ENCODE results near the gene PRDM2.

Gene PRDM2

GRCh38 chr1:13766592-13767564 lies 66.9 kb downstream of the PRDM2 start:
- no peak overlapping the region for H3K27ac ChIP-seq (ENCODE audit: low read depth, low read length)
- H3K4me1 ChIP-seq (ENCODE audit: control insufficient read depth, insufficient read depth, low read length), result peaks cover 32% of the 10 kb centered on the region
- no peaks in the 10 kb centered on the region for H3K27me3 ChIP-seq (ENCODE audit: control insufficient read depth, insufficient read depth, low read length)
- no peaks in the 10 kb centered on the region for H3K9me3 ChIP-seq (ENCODE audit: control insufficient read depth, insufficient read depth, low read depth, low read length)
- no peaks in the 10 kb centered on the region for H3K36me3 ChIP-seq (ENCODE audit: control insufficient read depth, insufficient read depth, low read length)
- H3K4me3 ChIP-seq (ENCODE audit: low read depth, low read length), result no peak overlapping the region
- H3K9ac ChIP-seq (ENCODE audit: low read length), result no peak overlapping the region

- H3K36me3 ChIP-seq (ENCODE audit: control insufficient read depth, insufficient read depth, low read length), result peaks cover 5% of the 10 kb centered on the region; the same call in 1 of the 2 replicates
- H3K27ac ChIP-seq (ENCODE audit: low read depth, low read length), result no peak overlapping the region
- no peak overlapping the region for H3K4me3 ChIP-seq (ENCODE audit: low read depth, low read length)
- H3K9ac ChIP-seq (ENCODE audit: low read length), result no peak overlapping the region
- H3K27me3 ChIP-seq (ENCODE audit: control insufficient read depth, insufficient read depth, low read length), result no peaks in the 10 kb centered on the region
- no peaks in the 10 kb centered on the region for H3K9me3 ChIP-seq (ENCODE audit: control insufficient read depth, insufficient read depth, low read depth, low read length)
- H3K4me1 ChIP-seq (ENCODE audit: control insufficient read depth, insufficient read depth, low read length), result peaks cover 10% of the 10 kb centered on the region
Measured at GRCh38 chr1:13769212-13769611, 69.2 kb downstream of the PRDM2 start.

- Histone ChIP-seq H3K27ac (ENCODE audit: low read depth, low read length) (no peak overlapping the region), H3K27me3 (ENCODE audit: control insufficient read depth, insufficient read depth, low read length) (no peaks in the 10 kb centered on the region), H3K4me3 (ENCODE audit: low read depth, low read length) (no peak overlapping the region), H3K9me3 (ENCODE audit: control insufficient read depth, insufficient read depth, low read depth, low read length) (no peaks in the 10 kb centered on the region), H3K36me3 (ENCODE audit: control insufficient read depth, insufficient read depth, low read length) (peaks cover 8% of the 10 kb centered on the region; the same call in 1 of the 2 replicates), H3K4me1 (ENCODE audit: control insufficient read depth, insufficient read depth, low read length) (peaks cover 4% of the 10 kb centered on the region), H3K9ac (ENCODE audit: low read length) (no peak overlapping the region)
Measured at GRCh38 chr1:13769830-13770229, 69.8 kb downstream of the PRDM2 start.

GRCh38 chr1:13770743-13771142 lies 70.8 kb downstream of the PRDM2 start:
- H3K27ac ChIP-seq (ENCODE audit: low read depth, low read length), result no peak overlapping the region
- no peaks in the 10 kb centered on the region for H3K27me3 ChIP-seq (ENCODE audit: control insufficient read depth, insufficient read depth, low read length)
- H3K4me1 ChIP-seq (ENCODE audit: control insufficient read depth, insufficient read depth, low read length), result no peaks in the 10 kb centered on the region
- peaks cover 11% of the 10 kb centered on the region; the same call in 1 of the 2 replicates for H3K36me3 ChIP-seq (ENCODE audit: control insufficient read depth, insufficient read depth, low read length)
- H3K9ac ChIP-seq (ENCODE audit: low read length), result no peak overlapping the region
- no peak overlapping the region for H3K4me3 ChIP-seq (ENCODE audit: low read depth, low read length)
- H3K9me3 ChIP-seq (ENCODE audit: control insufficient read depth, insufficient read depth, low read depth, low read length), result no peaks in the 10 kb centered on the region

- H3K4me1 ChIP-seq (ENCODE audit: control insufficient read depth, insufficient read depth, low read length), result no peaks in the 10 kb centered on the region
Measured at GRCh38 chr1:13771745-13772144, 71.8 kb downstream of the PRDM2 start.

GRCh38 chr1:13772271-13772670 lies 72.3 kb downstream of the PRDM2 start:
- H3K27ac ChIP-seq (ENCODE audit: low read depth, low read length), result no peak overlapping the region
- peaks cover 23% of the 10 kb centered on the region for H3K36me3 ChIP-seq (ENCODE audit: control insufficient read depth, insufficient read depth, low read length)

More at GRCh38 chr1:13771745-13772144, 71.8 kb downstream of the PRDM2 start:
- Histone ChIP-seq H3K9ac (ENCODE audit: low read length) (no peak overlapping the region), H3K27ac (ENCODE audit: low read depth, low read length) (no peak overlapping the region), H3K9me3 (ENCODE audit: control insufficient read depth, insufficient read depth, low read depth, low read length) (no peaks in the 10 kb centered on the region), H3K27me3 (ENCODE audit: control insufficient read depth, insufficient read depth, low read length) (no peaks in the 10 kb centered on the region), H3K36me3 (ENCODE audit: control insufficient read depth, insufficient read depth, low read length) (peaks cover 18% of the 10 kb centered on the region; the same call in 1 of the 2 replicates), H3K4me3 (ENCODE audit: low read depth, low read length) (no peak overlapping the region)

GRCh38 chr1:13774121-13774520 lies 74.1 kb downstream of the PRDM2 start:
- Histone ChIP-seq H3K4me1 (ENCODE audit: control insufficient read depth, insufficient read depth, low read length) (no peaks in the 10 kb centered on the region), H3K27me3 (ENCODE audit: control insufficient read depth, insufficient read depth, low read length) (no peaks in the 10 kb centered on the region), H3K27ac (ENCODE audit: low read depth, low read length) (no peak overlapping the region), H3K9ac (ENCODE audit: low read length) (no peak overlapping the region), H3K4me3 (ENCODE audit: low read depth, low read length) (no peak overlapping the region), H3K36me3 (ENCODE audit: control insufficient read depth, insufficient read depth, low read length) (peaks cover 41% of the 10 kb centered on the region), H3K9me3 (ENCODE audit: control insufficient read depth, insufficient read depth, low read depth, low read length) (no peaks in the 10 kb centered on the region)

More at GRCh38 chr1:13772271-13772670, 72.3 kb downstream of the PRDM2 start:
- Histone ChIP-seq H3K9ac (ENCODE audit: low read length) (no peak overlapping the region), H3K4me3 (ENCODE audit: low read depth, low read length) (no peak overlapping the region), H3K9me3 (ENCODE audit: control insufficient read depth, insufficient read depth, low read depth, low read length) (no peaks in the 10 kb centered on the region), H3K4me1 (ENCODE audit: control insufficient read depth, insufficient read depth, low read length) (no peaks in the 10 kb centered on the region), H3K27me3 (ENCODE audit: control insufficient read depth, insufficient read depth, low read length) (no peaks in the 10 kb centered on the region)

GRCh38 chr1:13775459-13775858 lies 75.5 kb downstream of the PRDM2 start:
- Histone ChIP-seq H3K9ac (ENCODE audit: low read length) (no peak overlapping the region), H3K4me1 (ENCODE audit: control insufficient read depth, insufficient read depth, low read length) (no peaks in the 10 kb centered on the region), H3K27me3 (ENCODE audit: control insufficient read depth, insufficient read depth, low read length) (no peaks in the 10 kb centered on the region), H3K36me3 (ENCODE audit: control insufficient read depth, insufficient read depth, low read length) (peaks cover 54% of the 10 kb centered on the region), H3K27ac (ENCODE audit: low read depth, low read length) (no peak overlapping the region), H3K4me3 (ENCODE audit: low read depth, low read length) (no peak overlapping the region), H3K9me3 (ENCODE audit: control insufficient read depth, insufficient read depth, low read depth, low read length) (no peaks in the 10 kb centered on the region)

GRCh38 chr1:13775916-13776315 lies 75.9 kb downstream of the PRDM2 start:
- Histone ChIP-seq H3K27me3 (ENCODE audit: control insufficient read depth, insufficient read depth, low read length) (no peaks in the 10 kb centered on the region), H3K4me3 (ENCODE audit: low read depth, low read length) (no peak overlapping the region), H3K27ac (ENCODE audit: low read depth, low read length) (no peak overlapping the region), H3K4me1 (ENCODE audit: control insufficient read depth, insufficient read depth, low read length) (no peaks in the 10 kb centered on the region), H3K36me3 (ENCODE audit: control insufficient read depth, insufficient read depth, low read length) (peaks cover 55% of the 10 kb centered on the region), H3K9ac (ENCODE audit: low read length) (no peak overlapping the region), H3K9me3 (ENCODE audit: control insufficient read depth, insufficient read depth, low read depth, low read length) (no peaks in the 10 kb centered on the region)

- no peak overlapping the region for H3K9ac ChIP-seq (ENCODE audit: low read length)
- no peaks in the 10 kb centered on the region for H3K9me3 ChIP-seq (ENCODE audit: control insufficient read depth, insufficient read depth, low read depth, low read length)
- H3K36me3 ChIP-seq (ENCODE audit: control insufficient read depth, insufficient read depth, low read length), result peaks cover 60% of the 10 kb centered on the region
- H3K4me3 ChIP-seq (ENCODE audit: low read depth, low read length), result no peak overlapping the region
- H3K27me3 ChIP-seq (ENCODE audit: control insufficient read depth, insufficient read depth, low read length), result no peaks in the 10 kb centered on the region
- no peak overlapping the region for H3K27ac ChIP-seq (ENCODE audit: low read depth, low read length)
- peaks cover 14% of the 10 kb centered on the region; the same call in 1 of the 2 replicates for H3K4me1 ChIP-seq (ENCODE audit: control insufficient read depth, insufficient read depth, low read length)
Measured at GRCh38 chr1:13778431-13778830, 78.4 kb downstream of the PRDM2 start.

- peaks cover 57% of the 10 kb centered on the region for H3K36me3 ChIP-seq (ENCODE audit: control insufficient read depth, insufficient read depth, low read length)
- no peak overlapping the region for H3K4me3 ChIP-seq (ENCODE audit: low read depth, low read length)
- no peaks in the 10 kb centered on the region for H3K27me3 ChIP-seq (ENCODE audit: control insufficient read depth, insufficient read depth, low read length)
- H3K9ac ChIP-seq (ENCODE audit: low read length), result no peak overlapping the region
- H3K27ac ChIP-seq (ENCODE audit: low read depth, low read length), result no peak overlapping the region
- no peaks in the 10 kb centered on the region for H3K9me3 ChIP-seq (ENCODE audit: control insufficient read depth, insufficient read depth, low read depth, low read length)
- peaks cover 19% of the 10 kb centered on the region; the same call in 1 of the 2 replicates for H3K4me1 ChIP-seq (ENCODE audit: control insufficient read depth, insufficient read depth, low read length)
Measured at GRCh38 chr1:13779930-13780329, 79.9 kb downstream of the PRDM2 start.

Data from HUES6 (cell line).